Activated naive CD4-positive, alpha-beta T cell (primary cell): Measurements from ENCODE around the gene DNAJB1.
A peak's percentile ranks its signal among the peaks of the same experiment; 100 is the strongest.
"Not testable (repeated sequence)": the region's sequence is repeated elsewhere in the genome, so short reads cannot be mapped to it uniquely, and the experiment has no call there.

Experiments used
- DNase-seq, 4 experiments: peaks; one replicate each; lab custom pipeline; 2025; lab: John Stamatoyannopoulos, UW

DNAJB1 gene

DNA sequence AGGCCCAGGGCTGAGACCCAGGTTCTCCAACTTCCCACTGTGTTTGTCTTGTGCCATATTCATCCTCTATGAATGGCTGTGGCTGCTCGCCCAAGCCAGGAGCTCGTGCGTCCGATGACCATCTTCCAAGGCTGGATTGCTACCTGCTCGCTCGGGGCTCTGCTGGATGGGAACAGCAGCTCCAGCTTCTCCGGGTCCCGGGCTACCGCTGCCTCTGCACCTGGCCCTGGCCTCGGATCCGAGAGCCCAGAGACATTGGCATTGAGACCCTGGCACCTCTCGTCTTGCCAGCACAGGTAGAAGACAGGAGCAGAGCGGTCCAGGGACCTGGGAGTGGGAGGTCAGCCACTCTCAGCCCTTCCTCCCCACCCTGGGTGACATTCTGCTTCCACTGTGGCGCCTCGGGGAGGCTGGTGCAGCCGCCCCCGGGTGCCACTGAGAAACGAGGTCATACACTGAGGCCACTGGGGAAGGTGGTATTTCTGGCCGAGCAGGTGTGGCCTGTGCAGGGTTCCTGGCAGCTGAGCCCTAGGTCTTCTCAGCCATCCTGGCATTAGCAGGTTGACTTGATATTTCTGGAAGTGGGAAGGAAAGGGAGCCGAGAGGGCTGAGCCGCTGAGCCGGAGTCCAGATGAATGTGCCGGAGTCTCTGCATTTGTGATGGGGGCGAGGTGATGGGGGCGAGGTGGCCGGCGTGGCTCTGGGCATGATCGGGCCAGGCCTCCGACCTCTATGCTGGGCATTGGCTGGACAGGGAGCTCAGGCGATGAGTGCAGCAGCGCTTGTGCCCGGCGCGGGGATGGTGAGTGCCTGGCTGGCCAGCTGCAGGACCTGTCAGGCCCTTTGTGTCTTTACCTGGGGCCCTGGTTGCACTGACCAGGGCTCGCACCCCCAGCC, 35.1 kb upstream of the DNAJB1 start:
- no peak for DNase-seq

GRCh38 chr19:14552006-14552360, 33.8 kb upstream of the DNAJB1 start:
- DNase-seq = not testable (repeated sequence)

GRCh38 chr19:14551134-14552005, 33.2 kb upstream of the DNAJB1 start:
- DNase-seq = peak; percentile 24 to 81 (median 58)

- no peak for DNase-seq
These were observed 32.1 kb upstream of the DNAJB1 start for GRCh38 chr19:14550201-14550754.

GRCh38 chr19:14545716-14546082, 27.5 kb upstream of the DNAJB1 start:
- DNase-seq = no peak

- no peak for DNase-seq
These were observed 26.9 kb upstream of the DNAJB1 start for GRCh38 chr19:14544977-14545715.

DNA sequence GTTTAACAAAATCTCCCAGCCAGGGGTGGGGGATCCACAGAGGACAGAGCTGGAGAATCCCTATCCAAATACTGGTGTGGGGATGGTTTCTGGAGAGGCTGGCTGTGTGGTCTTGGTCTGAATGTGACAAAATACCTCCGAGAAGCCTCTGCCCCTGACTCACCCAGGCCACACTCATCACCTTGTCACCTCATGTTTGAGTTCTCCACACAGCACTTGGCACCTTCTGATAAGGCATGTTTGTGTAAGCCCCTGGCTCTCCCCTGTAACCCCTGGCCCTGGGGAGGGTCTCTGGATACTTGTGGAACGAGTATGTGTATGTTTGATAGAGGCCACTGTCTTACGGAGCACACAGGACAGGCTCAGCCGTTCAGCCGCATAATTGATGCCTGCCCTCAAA, 25.9 kb upstream of the DNAJB1 start:
- DNase-seq = no peak

GRCh38 chr19:14542711-14543328, 24.6 kb upstream of the DNAJB1 start:
- no peak for DNase-seq

DNA sequence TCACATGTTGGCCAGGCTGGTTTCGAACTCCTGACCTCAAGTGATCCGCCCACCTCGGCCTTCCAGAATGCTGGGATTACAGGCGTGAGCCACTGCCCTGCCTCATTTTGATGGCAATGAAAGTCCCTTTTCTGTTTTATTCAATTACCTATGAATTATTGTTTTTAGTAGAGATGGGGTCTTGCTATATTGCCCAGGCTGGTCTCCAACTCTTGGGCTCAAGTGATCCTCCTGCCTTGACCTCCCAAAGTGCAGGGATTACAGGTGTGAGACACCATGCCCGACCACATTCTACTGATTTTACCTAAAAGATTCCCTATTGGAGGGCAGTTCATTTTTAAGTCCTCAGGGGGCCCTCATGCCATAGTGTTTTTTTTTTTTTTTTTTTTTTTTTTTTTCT, 23.8 kb upstream of the DNAJB1 start:
- not testable (repeated sequence) for DNase-seq

GRCh38 chr19:14540741-14541525, 22.7 kb upstream of the DNAJB1 start:
- DNase-seq = no peak

GRCh38 chr19:14536926-14537692, 18.9 kb upstream of the DNAJB1 start:
- peak in 1 of 4 experiments; percentile 34 for DNase-seq

DNA sequence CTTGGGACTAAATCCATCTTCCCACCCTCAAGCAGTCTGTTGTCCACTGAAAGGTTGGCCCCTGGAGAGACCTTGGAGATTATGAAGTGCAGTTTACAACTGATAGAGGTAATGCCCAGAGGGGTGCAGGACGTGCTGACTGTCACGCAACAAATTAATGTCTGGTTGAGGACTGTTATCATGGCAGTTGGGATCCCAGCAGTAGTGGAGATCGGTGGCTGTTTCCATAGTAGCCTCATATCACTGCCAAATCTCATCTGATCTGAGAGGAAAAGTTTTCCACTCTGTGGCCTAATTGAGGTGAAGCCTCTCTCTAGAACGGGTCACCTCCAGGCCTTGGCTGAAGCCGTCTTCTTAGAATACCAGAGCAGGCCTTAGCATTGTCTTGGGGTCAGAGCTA, 15.3 kb upstream of the DNAJB1 start:
- no peak for DNase-seq

DNA sequence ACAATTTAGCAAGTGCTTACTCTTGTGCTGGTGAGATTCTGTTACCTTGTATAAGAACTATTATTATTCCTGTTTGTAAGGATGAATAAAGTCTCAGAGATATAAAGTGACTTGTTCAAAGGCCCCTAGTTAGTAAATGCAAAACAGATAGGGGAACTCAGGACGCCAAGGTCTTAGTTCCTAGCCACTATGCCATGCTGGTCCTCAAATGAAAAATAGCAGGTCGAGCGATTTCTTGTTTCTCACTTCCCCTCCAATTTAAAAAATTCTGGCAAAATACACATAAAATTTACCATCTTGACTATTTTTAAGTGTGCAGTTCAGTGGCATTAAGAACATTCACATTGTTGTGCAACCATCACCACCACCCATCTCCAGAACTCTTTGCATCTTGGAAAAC, 12.3 kb upstream of the DNAJB1 start:
- no peak for DNase-seq

GRCh38 chr19:14530005-14530348, 11.8 kb upstream of the DNAJB1 start:
- DNase-seq = peak in 1 of 4 experiments; percentile 55

- peak; percentile 97 to 100 (median 100) for DNase-seq
These were observed 11.2 kb upstream of the DNAJB1 start, which contains the start of gene TECR for GRCh38 chr19:14529254-14530004. Gene TECR, plus strand, starts transcription at chr19:14529594. Its CDS starts 103 bp downstream, at chr19:14529697.

DNA sequence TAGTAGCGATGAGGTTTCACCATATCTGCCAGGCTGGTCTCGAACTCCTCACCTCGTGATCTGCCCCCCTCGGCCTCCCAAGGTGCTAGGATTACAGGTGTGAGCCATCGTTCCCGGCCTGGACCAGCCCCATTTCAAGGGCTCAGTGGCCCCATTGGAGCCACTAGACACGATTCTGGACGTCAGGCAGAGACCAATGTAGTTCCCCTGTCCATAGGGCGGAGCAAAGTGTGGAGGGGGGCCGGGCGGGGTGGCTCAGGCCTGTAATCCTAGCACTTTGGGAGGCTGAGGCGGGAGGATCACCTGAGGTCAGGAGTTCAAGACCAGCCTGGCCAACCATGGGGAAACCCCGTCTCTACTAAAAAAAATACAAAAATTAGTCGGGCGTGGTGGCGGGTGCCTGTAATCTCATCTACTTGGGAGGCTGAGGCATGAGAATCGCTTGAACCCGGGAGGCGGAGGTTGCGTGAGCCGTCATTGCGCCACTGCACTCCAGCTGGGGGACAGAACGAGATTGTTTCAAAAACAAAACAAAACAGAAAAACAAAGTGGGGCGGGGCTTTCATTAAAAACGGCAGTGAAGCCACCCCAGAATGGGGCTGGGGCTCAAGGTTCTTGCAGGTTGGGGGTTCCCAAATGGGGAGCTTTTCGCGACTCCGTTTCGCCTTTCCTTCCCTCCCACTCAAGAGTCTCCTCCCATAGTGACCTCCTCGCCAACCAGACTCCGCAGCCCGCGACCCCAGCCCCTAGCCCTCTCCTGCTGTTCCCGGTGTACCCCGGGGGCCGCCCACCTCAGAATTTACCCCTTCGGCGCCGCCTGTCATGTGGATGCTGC, 10.4 kb upstream of the DNAJB1 start:
- no peak for DNase-seq

DNA sequence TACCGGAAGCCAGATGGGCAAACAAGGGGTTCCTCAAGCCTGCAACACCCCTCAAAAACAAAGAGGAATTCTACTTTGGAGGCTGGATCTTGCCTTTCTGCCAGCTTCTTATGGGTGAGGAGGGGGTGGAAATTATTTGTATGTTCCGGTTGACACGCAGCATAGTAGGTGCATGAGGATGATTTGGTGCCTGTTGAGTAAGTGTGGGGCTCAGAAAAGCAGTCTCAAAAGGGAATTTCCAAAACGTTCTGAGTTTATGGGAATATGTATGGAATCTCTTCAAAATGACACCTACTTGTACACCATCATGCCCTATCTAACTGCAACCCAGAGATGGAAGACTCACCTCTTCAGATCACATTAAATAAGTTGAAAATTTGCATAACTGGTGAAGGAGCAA, 8.2 kb upstream of the DNAJB1 start:
- no peak for DNase-seq

- DNase-seq = no peak
These were observed 7.5 kb upstream of the DNAJB1 start for GRCh38 chr19:14525729-14526128.
